GM21390 (cell line): ENCODE data around the gene ANKLE1.

ENCODE experiments used
- ATAC-seq: cut with Tn5 transposase; IDR thresholded peaks from one replicate; pipeline ENCODE4 v1.9.1; 2021; ENCODE audit not compliant: unreplicated experiment

ANKLE1 gene

DNA sequence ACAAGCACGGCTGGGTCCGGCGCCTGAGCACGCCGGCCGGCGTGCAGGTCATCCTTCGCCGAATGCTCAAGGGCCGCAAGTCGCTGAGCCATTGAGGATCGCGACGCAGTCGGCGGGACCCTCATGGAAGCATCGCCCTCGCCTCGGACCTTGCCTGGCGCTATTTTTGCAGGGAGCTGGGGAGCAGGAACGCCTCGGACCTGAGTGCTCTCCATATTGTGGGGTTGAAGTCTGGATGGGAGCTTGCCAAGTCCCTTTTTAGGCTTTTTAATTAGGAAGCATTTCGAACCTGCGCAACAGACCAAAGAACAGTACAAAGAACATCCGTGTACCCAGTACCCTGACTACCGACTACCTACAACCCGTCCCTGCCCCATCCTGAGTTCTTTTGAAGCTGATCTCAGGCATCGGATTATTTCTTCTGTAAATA is 24.6 kb downstream of the ANKLE1 start:
- ATAC-seq = no peak

DNA sequence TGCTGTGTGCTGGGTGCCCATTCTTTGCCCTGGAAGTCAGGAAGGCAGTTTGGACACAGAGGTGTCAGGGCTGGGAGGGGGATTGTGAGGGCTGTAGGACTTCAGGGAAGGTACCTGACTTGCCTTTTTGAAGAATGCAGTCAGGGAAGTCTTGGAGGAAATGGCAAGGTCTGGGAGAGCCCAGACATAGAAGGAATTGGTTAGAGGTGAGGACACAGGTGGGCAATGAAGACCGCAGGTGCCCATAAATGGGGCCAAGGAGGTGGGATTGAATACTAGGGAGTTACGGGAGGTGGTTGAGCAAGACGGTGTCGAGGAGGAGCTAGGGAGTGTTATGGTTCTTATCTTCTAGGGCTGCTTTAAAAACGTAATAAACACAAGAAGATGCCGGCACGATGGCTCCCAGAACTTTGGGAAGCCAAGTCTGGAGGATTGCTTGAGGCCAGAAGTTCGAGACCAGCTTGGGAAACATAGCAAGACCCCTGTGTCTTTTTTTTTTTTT is 26.2 kb downstream of the ANKLE1 start:
- ATAC-seq = no peak

DNA sequence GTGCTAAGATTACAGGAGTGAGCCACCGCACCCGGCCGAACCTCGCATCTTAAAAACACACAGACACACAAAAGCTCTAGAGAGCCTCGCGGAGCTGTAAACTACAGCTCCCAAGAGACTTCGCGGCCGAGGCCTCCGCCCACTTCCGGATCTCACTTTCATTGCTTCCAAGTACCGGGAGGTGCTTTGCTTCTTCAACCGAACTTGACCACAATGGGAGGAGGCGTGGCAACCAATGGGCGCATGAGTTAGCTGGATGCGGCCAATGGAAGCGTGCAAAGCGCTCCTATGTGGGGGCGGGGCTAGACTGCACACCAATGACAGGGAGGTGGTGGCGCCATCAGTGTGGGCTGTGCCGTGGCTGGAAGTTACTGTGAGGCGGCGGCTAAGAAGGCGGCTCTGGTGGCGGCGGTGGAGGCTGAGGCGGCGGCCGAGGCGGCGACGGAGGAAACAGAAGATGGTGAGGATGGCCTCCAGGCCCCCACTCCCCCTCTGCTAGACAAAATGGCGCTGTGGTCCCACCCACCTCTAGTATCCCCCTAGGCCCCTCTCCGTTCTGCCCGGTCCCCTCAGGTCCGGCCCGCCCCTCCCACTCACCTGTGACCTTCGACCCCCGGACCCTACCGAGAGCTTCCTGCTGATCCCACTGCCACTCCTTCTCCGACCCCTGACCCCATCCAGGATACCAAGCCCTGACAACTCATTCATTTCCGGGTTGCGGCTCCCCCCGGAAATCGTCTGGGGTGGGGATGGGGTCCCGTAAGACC is 27.7 kb downstream of the ANKLE1 start, which contains the start of gene DDA1:
Gene DDA1, plus strand, starts transcription at position 366 of the 767 bp plus-strand sequence. Its CDS starts 92 bp downstream, at position 458.
- ATAC-seq = peak; percentile 43

DNA sequence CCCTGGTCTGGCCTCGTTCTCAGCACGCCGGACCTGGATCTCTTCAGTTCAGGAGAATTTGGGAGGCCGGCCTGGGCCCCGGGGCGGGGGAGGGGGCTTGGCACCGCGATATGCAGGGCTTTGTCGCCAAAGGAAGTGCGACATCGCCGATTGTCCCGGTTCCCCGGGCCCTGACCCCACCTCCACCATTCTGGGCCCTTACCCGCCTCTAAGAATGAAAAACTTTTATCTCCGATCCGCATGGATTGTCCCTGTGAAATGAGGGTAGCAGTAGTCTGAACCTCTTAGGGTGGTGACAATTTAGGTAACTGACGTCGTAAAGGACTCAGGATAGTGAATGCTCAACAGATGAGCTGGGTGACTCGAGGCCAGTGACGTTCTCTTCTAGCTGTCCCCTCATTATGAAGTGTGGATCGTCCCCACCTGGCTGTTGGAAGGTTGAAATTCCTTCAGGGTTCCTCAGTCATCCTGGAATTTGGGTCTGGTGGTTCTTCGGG is 28.3 kb downstream of the ANKLE1 start:
- ATAC-seq = no peak

DNA sequence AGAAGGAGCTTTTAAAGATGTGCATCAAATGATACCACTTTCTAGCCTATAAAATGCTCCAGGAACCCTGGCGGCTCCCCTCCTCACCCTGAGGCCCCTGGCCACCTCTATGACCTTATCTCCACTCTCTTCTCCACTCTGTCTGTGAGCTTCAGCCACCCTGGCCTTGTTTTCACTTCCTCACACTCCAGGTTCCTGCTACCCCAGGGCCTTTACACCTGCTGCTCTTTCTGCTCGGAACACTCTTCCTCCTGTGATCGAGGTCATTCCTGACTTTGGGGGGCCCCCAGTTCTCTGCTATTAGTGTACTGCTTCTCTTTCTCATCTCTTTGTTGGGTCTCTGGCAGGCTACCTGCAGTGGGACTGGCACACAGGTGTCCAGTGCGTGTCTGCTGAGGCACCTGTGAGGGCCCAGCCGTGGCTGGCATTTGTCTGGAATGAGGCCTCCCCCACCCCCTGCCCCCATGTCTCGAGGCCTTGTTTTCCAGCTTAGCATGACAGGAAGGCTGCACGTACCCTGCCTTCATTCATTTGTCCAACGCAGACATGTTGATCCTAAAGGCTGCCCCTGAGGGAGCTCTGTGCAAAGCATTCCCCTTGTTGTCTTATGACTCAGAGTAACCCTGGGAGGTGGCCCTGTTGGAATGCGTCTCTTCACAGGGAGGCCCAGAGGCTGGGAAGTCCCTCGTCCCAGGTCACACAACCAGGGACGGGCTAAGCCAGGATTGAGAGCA is 29.9 kb downstream of the ANKLE1 start:
- ATAC-seq = no peak

DNA sequence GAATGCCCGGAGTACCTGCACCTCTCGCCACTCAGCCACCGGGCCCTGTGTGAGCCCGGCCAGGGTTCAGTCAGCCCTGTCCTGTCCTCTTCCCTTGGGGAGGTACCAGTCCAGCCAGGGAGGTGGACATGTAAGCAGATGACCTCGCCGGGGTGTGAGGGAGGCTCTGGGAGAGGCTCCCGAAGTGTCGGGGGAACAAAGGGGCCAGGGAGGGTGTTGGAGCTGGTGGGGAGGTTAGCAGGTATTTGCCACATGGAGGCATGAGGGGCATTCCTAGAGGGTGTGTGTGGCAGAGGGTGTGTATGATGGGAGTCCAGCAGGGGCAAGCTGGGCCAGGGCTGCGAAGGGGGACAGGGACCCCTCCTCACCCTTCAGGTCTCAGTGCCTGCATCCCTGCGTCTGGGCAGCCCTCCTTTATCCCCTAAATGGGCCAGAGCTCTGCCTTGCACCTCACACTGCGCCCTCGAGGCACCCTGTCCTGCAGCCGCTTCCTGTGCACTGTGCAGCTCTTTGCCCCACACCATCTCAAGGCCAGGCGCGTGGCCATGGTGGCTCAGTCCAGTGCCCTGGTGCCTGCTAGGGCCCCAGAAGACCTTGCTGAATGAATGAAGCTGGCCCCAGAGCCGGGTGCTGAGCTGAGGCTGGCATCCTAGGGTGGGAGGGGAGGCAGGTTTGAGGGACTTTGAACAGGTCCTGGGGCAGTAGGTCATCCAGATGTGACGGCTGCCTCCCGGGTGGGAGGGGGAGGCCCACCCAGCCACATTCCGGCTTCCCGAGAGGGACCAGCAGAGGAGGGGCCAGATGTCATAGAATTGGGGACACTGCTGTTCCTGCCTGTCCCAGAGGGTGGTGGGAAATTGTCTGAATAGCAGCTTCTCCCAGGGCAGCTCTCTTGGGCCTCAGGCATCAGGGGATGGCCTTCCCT is 30.8 kb downstream of the ANKLE1 start:
- ATAC-seq = no peak

DNA sequence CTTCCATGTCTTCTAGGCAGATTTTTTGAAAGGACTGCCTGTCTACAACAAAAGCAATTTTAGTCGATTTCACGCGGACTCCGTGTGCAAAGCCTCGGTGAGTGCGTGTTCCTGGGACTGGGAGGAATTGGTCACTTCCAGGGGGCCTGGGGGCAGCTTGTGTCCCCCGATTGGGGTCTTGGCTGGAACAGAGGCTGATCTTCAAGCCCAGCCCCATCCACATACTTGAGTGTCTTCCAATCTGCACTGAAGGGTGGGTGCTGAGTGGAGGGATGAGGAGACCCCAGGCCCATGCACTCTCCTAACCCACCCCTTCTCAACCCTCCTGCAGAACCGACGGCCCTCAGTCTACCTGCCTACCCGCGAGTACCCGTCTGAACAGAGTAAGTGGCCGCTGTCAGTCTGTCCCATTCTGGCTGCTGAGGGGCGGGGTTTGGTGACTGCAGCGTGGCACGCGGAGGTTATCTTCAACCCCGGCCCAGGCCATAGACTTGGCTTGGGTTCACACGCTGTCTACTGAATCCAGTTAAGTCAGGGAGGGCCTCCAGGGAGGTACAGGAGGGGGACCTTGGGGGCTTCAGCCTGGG is 32.4 kb downstream of the ANKLE1 start:
- no peak for ATAC-seq

DNA sequence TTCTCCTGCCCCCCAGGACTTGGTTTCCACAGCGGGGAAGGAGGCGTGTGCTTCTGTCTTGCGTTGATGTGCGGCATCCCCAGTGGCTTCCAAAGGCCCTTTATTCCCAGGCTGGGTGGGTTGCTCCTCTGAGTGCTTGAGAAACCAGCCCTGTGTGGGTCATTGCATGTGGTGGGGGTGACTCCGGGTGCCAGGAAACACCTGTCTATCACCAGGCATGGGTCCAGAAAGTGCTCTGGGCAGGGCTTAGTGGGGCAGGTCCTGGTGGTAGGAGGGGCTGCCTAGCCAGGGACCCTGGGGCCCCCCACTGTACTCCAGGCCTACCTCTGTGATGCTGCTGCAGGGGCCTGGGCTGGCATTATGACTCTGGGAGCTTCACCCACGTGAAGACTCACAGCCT is 37.3 kb downstream of the ANKLE1 start:
- no peak for ATAC-seq

DNA sequence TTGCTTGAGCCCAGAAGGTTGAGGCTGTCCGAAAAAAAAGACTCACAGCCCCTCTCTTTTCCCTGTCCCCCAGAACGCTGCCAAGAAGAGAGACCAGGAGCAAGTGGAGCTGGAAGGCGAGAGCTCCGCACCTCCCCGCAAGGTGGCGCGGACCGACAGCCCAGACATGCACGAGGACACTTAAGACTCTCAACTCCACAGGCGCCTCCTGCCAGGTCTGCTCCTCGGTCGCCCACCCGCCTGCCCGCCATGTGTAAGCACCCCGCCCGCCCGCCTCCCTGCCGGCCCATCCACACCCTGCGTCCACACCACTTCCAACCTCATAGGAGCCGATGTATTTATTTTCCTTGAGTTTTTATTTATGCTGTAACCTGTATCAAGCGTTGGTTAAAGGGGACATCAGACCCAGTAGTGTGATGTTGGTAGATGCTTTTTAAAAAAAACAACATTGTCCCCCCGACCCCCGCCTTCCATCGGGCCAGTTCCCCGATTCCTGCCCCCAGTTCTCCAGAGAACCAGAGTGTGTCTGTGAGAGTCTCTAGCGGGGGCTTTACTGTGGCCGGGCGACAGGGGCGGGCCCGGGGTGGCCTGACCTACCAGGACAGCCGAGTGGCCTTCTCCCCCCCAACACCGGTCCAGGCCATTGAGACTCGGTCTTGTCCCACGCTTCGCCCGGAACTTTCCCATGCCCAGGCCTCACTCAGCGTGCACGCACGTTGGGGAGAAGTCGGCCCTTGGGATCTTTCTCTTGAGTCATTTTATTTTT is 38.0 kb downstream of the ANKLE1 start:
- ATAC-seq = no peak

DNA sequence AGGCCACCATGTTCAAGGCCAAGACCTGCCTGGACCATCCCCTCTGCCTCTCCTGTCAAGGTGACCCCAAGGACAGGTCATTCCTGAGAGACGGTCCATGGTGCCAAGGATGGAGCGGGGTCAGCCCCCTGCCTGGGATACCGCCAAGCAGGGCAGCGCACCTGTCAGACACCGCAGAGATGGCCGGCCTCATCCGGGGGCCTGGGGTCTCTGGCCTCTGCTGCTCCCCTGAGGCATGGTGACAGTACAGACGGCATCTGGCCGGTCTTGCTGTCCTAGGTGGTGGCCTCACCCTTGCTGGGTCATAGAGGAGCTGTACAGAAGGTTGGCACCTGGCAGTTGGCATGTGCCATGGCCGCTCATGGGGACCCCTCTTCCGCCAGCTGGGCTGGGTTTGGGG is 38.7 kb downstream of the ANKLE1 start:
- no peak for ATAC-seq

DNA sequence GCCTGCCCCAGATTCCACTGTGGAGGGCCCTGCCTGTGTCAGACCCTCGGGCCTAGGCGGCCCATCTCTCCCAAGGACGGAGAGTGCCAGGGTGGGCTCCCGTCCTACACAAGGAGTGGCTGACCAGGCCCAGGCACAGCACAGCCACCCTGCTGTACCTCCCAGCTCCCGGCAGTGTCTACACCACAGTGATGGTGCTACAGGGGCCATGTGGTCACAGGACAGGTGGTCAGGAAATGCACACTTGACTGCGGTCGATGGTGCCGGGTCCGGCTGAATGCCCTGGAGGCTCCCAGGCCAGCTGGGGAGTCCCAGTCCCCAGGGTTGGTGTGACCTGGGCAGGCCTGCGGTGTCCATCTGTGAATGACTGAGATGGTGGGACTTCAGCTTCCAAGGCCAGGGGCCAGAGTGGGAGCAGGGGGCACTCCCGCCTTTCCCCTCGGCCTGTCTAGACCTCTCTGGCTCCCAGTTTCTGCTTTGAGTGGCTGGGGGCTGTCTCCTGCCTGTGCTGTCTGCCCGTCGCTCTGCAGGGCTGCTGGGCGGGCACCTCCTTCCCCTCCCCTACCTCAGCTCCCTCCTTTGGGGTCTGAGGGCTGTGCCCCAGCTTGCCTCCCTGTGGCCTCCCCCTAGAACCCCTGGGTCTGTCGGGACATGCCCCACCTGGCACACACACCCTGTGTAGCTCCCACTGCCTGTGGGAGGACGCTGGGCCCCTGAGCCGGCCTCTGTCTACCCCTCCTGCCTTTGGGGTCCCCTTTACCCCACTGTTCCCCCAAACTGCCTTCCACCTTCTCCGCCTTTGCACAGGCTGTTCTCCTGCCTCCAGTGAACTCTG is 40.2 kb downstream of the ANKLE1 start:
- ATAC-seq = no peak

DNA sequence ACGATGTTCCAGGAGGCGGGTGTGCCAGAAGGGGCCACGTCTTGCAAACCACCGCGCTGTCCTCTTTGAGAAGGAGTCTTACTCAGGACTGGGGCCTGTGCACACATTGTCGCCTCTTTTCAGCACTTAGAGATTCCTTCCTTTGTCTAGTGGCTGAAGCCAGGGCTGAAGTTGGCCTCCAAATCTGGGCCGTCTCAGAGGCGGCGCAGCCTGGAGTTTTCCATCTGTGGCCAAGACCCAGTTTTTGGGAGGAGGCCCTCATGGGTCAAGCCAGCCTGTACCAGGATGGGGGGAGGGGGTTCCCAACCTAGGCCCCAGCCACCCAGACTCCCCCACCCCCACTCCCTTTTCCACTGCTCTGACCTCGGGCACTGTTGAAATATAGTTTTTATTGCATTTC is 41.2 kb downstream of the ANKLE1 start:
- ATAC-seq = no peak

DNA sequence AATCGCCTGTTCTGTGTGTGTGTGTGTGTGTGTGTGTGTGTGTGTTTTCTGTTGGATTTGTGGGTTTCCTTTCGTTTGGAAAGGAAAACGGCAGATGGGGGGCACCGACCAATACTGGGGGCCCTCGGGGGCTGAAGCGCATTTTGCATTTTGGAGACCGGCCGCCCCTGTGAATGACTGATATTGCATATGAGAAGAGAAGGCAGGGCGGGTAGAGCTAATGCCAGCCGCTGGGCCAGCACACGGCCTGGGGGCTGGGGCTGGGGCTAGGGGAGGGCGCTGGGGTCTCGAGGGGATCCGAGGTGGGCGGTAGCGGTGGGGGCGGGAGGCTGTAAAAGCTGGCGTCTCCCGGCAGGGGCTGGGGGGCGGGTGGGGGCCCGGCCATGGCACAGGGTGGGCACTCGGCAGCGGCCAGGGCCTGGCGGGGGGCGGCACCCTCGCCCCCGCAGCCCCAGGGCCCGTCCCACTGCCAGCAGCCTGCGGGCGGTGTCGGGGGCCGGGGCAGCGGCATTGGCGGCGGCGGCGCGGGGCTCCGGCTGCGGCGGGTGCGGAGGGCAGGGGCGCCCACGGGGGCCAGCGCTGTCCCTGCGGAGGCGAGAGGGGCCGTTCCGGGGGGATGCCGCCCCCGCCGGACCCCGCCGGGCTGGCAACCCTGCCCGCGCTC is 41.7 kb downstream of the ANKLE1 start:
- ATAC-seq = no peak

DNA sequence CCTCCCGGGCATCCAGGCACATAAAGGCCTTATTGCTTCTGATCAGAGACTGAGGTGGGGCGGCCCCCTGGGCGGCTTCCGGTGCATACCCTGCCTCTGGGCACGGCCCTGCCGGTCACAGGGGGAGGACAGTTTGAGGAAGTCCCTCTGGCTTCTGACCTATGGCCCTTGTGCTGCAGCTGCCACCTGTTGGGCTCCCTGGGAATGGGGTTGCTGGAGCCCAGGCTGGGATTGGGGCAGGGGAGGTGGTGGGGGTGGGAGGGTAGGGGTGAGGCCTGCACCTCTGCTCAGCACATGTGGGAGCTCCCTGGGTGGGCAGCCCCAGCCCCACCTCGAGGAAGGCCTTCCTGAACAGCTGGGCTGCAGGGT is 42.2 kb downstream of the ANKLE1 start:
- no peak for ATAC-seq

DNA sequence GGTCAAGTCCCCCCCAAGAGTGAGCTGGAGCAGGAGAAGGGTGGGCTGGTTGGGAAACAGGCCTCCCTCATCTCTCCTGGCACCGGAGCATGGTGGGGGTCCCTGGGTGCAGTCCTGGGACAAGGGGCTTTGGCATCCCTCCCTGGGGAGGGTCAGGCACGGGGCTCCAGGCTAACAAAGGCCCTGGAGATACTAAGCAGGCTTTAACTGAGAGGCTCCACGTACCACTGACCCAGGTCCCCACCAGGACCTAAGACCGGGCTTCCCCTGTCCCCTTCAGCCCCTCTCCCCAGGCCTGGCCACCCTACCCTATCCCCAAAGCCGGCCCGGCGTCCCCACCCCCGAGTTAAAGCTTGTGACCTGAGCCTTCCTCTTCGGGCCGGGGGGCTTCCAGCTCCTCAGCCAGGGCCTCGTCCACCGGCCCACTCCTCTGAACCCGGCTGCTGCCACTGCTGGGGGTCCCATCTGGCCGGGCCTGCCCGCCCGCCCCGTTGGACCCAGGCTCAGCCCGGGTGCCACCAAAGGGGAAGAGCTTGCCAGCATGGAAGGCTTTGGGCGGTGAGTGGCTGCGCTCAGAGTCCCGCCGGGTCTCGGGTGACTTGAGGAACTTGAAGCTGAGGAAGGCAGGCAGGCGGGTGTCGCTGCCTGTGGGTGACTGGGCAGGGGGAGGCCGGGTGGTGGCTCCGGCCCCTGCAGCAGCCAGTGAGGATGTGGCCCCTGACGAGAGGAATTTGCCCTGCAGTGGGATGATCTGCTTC is 42.8 kb downstream of the ANKLE1 start:
- ATAC-seq = no peak

DNA sequence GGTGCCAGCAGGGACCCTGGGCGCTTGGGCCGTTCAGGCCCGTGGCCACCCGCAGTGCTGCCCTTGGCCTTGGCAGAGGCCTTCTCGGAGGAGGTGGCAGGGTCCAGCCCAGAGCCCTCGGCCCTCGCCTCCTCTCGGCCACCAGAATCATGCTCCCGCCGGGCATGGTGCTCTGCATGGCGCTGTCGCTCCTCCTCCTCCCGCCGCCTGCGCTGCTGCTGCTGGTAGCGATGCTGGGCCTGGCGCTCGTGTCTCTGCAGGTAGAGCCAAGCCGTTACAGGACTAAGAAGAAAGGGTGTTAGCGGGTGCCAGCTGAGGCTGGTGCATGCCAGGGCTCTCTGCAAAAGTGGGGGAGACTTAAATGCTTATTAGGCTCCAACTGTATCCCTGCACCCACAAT is 43.4 kb downstream of the ANKLE1 start:
- ATAC-seq = no peak

DNA sequence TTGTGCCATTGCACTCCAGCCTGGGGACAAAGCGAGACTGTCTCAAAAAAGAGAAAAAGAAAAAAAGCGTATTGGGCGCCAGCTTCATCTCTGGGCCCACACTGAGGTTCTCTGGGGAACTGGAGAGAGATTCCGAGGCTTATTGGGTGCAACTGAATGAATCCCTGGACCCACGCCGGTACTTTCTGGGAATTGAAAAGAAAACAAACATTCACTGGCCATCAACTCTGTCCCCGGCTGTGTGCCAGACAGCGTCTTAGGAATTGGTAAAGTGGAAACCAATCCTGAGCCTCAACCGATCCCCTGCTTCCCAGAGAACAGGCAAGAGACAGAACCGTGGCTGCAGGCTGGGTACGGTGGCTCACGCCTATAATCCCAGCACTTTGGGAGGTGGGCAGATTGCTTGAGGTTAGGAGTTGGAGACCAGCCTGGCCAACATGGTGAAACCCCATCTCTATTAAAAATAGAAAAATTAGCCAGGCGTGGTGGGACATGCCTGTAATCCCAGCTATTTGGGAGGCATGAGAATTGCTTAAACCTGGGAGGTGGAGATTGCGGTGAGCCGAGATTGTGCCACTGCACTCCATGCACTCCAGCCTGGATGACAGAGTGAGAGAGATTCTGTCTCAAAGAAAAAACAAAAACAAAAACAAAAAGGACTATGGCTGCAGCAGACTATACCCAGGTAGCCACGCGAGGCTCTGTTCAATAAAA is 44.3 kb downstream of the ANKLE1 start:
- no peak for ATAC-seq
